ENCODE results near the gene SLC7A10. TPM values are rescaled to one million over a fixed set of nuclear protein-coding genes. Genes with fewer than 3 reads are reported as not detected.

The SLC7A10 gene
- total RNA-seq, 1 donor from 2014 or later, result not detected

- no peaks in the 10 kb centered on the region for H3K36me3 Mint-ChIP-seq (ENCODE audit: unreplicated experiment)
- no peak overlapping the region for H3K4me3 Mint-ChIP-seq (ENCODE audit: unreplicated experiment)
- no peak for TF ChIP-seq CTCF (IDR thresholded peaks at IDR 0.05; ENCODE audit: partially characterized antibody, unreplicated experiment)
- no peak for DNase-seq
- H3K4me1 Mint-ChIP-seq (ENCODE audit: low read depth, unreplicated experiment), result peaks cover 11% of the 10 kb centered on the region
- peaks cover 5% of the 10 kb centered on the region for H3K9me3 Mint-ChIP-seq (ENCODE audit: unreplicated experiment)
- peaks cover 11% of the 10 kb centered on the region for H3K27me3 Mint-ChIP-seq (ENCODE audit: unreplicated experiment)
- H3K27ac Mint-ChIP-seq (ENCODE audit: unreplicated experiment), result no peak overlapping the region
Measured at GRCh38 chr19:33271246-33272021, 45.8 kb upstream of the SLC7A10 start.

GRCh38 chr19:33270769-33271168 is 45.1 kb upstream of the SLC7A10 start:
- no peak for DNase-seq
- Mint-ChIP-seq H3K9me3 (ENCODE audit: unreplicated experiment) (peaks cover 5% of the 10 kb centered on the region), H3K27ac (ENCODE audit: unreplicated experiment) (no peak overlapping the region), H3K36me3 (ENCODE audit: unreplicated experiment) (no peaks in the 10 kb centered on the region), H3K4me3 (ENCODE audit: unreplicated experiment) (no peak overlapping the region), H3K4me1 (ENCODE audit: low read depth, unreplicated experiment) (peaks cover 11% of the 10 kb centered on the region), H3K27me3 (ENCODE audit: unreplicated experiment) (peaks cover 11% of the 10 kb centered on the region)
- TF ChIP-seq CTCF (IDR thresholded peaks at IDR 0.05; ENCODE audit: partially characterized antibody, unreplicated experiment), result no peak

GRCh38 chr19:33269016-33269415 is 43.4 kb upstream of the SLC7A10 start:
- peaks cover 9% of the 10 kb centered on the region for H3K27me3 Mint-ChIP-seq (ENCODE audit: unreplicated experiment)
- H3K4me3 Mint-ChIP-seq (ENCODE audit: unreplicated experiment), result no peak overlapping the region
- no peak for TF ChIP-seq CTCF (IDR thresholded peaks at IDR 0.05; ENCODE audit: partially characterized antibody, unreplicated experiment)
- H3K27ac Mint-ChIP-seq (ENCODE audit: unreplicated experiment), result no peak overlapping the region
- no peak for DNase-seq
- peaks cover 2% of the 10 kb centered on the region for H3K9me3 Mint-ChIP-seq (ENCODE audit: unreplicated experiment)
- no peaks in the 10 kb centered on the region for H3K36me3 Mint-ChIP-seq (ENCODE audit: unreplicated experiment)
- peaks cover 7% of the 10 kb centered on the region for H3K4me1 Mint-ChIP-seq (ENCODE audit: low read depth, unreplicated experiment)

GRCh38 chr19:33268162-33268991 is 42.7 kb upstream of the SLC7A10 start:
- H3K4me3 Mint-ChIP-seq (ENCODE audit: unreplicated experiment), result no peak overlapping the region
- H3K4me1 Mint-ChIP-seq (ENCODE audit: low read depth, unreplicated experiment), result peaks cover 5% of the 10 kb centered on the region
- no peaks in the 10 kb centered on the region for H3K9me3 Mint-ChIP-seq (ENCODE audit: unreplicated experiment)
- H3K27me3 Mint-ChIP-seq (ENCODE audit: unreplicated experiment), result peaks cover 7% of the 10 kb centered on the region
- no peak overlapping the region for H3K27ac Mint-ChIP-seq (ENCODE audit: unreplicated experiment)
- no peak for DNase-seq
- no peaks in the 10 kb centered on the region for H3K36me3 Mint-ChIP-seq (ENCODE audit: unreplicated experiment)
- no peak for TF ChIP-seq CTCF (IDR thresholded peaks at IDR 0.05; ENCODE audit: partially characterized antibody, unreplicated experiment)

GRCh38 chr19:33267706-33268105 is 42.1 kb upstream of the SLC7A10 start:
- H3K36me3 Mint-ChIP-seq (ENCODE audit: unreplicated experiment), result no peaks in the 10 kb centered on the region
- no peak for TF ChIP-seq CTCF (IDR thresholded peaks at IDR 0.05; ENCODE audit: partially characterized antibody, unreplicated experiment)
- no peak overlapping the region for H3K27ac Mint-ChIP-seq (ENCODE audit: unreplicated experiment)
- DNase-seq, result no peak
- peaks cover 2% of the 10 kb centered on the region for H3K27me3 Mint-ChIP-seq (ENCODE audit: unreplicated experiment)
- peaks cover under 1% of the 10 kb centered on the region for H3K4me1 Mint-ChIP-seq (ENCODE audit: low read depth, unreplicated experiment)
- H3K4me3 Mint-ChIP-seq (ENCODE audit: unreplicated experiment), result no peak overlapping the region
- no peaks in the 10 kb centered on the region for H3K9me3 Mint-ChIP-seq (ENCODE audit: unreplicated experiment)
